Neuron (in vitro differentiated cells): ENCODE measurements around the gene CADPS2.

Experiments
- H2AFZ ChIP-seq: one replicate; pipeline ENCODE4 v1.6.1; 2013; ENCODE audit warnings: low read depth, mild to moderate bottlenecking, inconsistent platforms, low read length, moderate library complexity
- H3K27me3 ChIP-seq: one replicate; pipeline ENCODE4 v1.6.1; 2013; ENCODE audit warnings: low read length; ENCODE audit not compliant: insufficient read depth
- H3K36me3 ChIP-seq: one replicate; pipeline ENCODE4 v1.6.1; 2013; ENCODE audit warnings: low read length; ENCODE audit not compliant: insufficient read depth
- H3K4me1 ChIP-seq: one replicate; pipeline ENCODE4 v1.6.1; 2013; ENCODE audit warnings: low read length; ENCODE audit not compliant: insufficient read depth
- H3K4me3 ChIP-seq: 2 replicates; pipeline ENCODE4 v1.5.1; 2013; ENCODE audit warnings: mild to moderate bottlenecking, low read length, moderate library complexity
- H3K9me3 ChIP-seq: one replicate; pipeline ENCODE4 v1.6.1; 2013; ENCODE audit warnings: low read length

Gene CADPS2

GRCh38 chr7:122403113-122403512 is 483.1 kb downstream of the CADPS2 start:
- H3K4me3 ChIP-seq: no peak overlapping the region
- H3K4me1 ChIP-seq: peaks cover 5% of the 10 kb centered on the region
- H3K27me3 ChIP-seq: no peaks in the 10 kb centered on the region
- no peak overlapping the region for H2AFZ ChIP-seq
- no peaks in the 10 kb centered on the region for H3K9me3 ChIP-seq
- H3K36me3 ChIP-seq: no peaks in the 10 kb centered on the region

- Histone ChIP-seq H3K4me3 (no peak overlapping the region), H2AFZ (no peak overlapping the region), H3K4me1 (peaks cover 5% of the 10 kb centered on the region), H3K36me3 (no peaks in the 10 kb centered on the region), H3K27me3 (no peaks in the 10 kb centered on the region), H3K9me3 (no peaks in the 10 kb centered on the region)
Measured at GRCh38 chr7:122402235-122402634, 484.0 kb downstream of the CADPS2 start.

- Histone ChIP-seq H3K4me3 (no peak overlapping the region), H3K36me3 (no peaks in the 10 kb centered on the region), H3K9me3 (no peaks in the 10 kb centered on the region), H2AFZ (peak overlapping the region; percentile 13), H3K27me3 (no peaks in the 10 kb centered on the region), H3K4me1 (no peaks in the 10 kb centered on the region)
Measured at GRCh38 chr7:122397381-122397780, 488.9 kb downstream of the CADPS2 start.

GRCh38 chr7:122394512-122394911 is 491.7 kb downstream of the CADPS2 start:
- Histone ChIP-seq H3K36me3 (no peaks in the 10 kb centered on the region), H3K4me1 (no peaks in the 10 kb centered on the region), H2AFZ (no peak overlapping the region), H3K9me3 (no peaks in the 10 kb centered on the region), H3K4me3 (no peak overlapping the region), H3K27me3 (no peaks in the 10 kb centered on the region)

- H3K4me1 ChIP-seq: peaks cover 17% of the 10 kb centered on the region
- no peak overlapping the region for H2AFZ ChIP-seq
- no peak overlapping the region for H3K4me3 ChIP-seq
- no peaks in the 10 kb centered on the region for H3K9me3 ChIP-seq
- no peaks in the 10 kb centered on the region for H3K36me3 ChIP-seq
- H3K27me3 ChIP-seq: no peaks in the 10 kb centered on the region
Measured at GRCh38 chr7:122384528-122384927, 501.7 kb downstream of the CADPS2 start.

GRCh38 chr7:122383934-122384333 is 502.3 kb downstream of the CADPS2 start:
- Histone ChIP-seq H3K4me1 (peaks cover 20% of the 10 kb centered on the region), H3K9me3 (no peaks in the 10 kb centered on the region), H2AFZ (no peak overlapping the region), H3K36me3 (no peaks in the 10 kb centered on the region), H3K4me3 (no peak overlapping the region), H3K27me3 (no peaks in the 10 kb centered on the region)

- H3K9me3 ChIP-seq: no peaks in the 10 kb centered on the region
- no peaks in the 10 kb centered on the region for H3K36me3 ChIP-seq
- peaks cover 20% of the 10 kb centered on the region for H3K4me1 ChIP-seq
- H2AFZ ChIP-seq: no peak overlapping the region
- H3K27me3 ChIP-seq: no peaks in the 10 kb centered on the region
- H3K4me3 ChIP-seq: no peak overlapping the region
Measured at GRCh38 chr7:122380992-122381391, 505.3 kb downstream of the CADPS2 start.

GRCh38 chr7:122379491-122379890 is 506.8 kb downstream of the CADPS2 start:
- Histone ChIP-seq H2AFZ (no peak overlapping the region), H3K9me3 (no peaks in the 10 kb centered on the region), H3K4me1 (peaks cover 20% of the 10 kb centered on the region), H3K36me3 (no peaks in the 10 kb centered on the region), H3K4me3 (no peak overlapping the region), H3K27me3 (no peaks in the 10 kb centered on the region)

GRCh38 chr7:122369756-122370155 is 516.5 kb downstream of the CADPS2 start:
- H3K4me1 ChIP-seq: no peaks in the 10 kb centered on the region
- H3K4me3 ChIP-seq: no peak overlapping the region
- H3K27me3 ChIP-seq: no peaks in the 10 kb centered on the region
- no peaks in the 10 kb centered on the region for H3K36me3 ChIP-seq
- H2AFZ ChIP-seq: no peak overlapping the region
- H3K9me3 ChIP-seq: no peaks in the 10 kb centered on the region

GRCh38 chr7:122364761-122365280 is 521.4 kb downstream of the CADPS2 start:
- Histone ChIP-seq H3K4me3 (no peak overlapping the region), H3K4me1 (no peaks in the 10 kb centered on the region)

GRCh38 chr7:122363144-122363543 is 523.1 kb downstream of the CADPS2 start:
- H3K27me3 ChIP-seq: no peaks in the 10 kb centered on the region
- H3K9me3 ChIP-seq: no peaks in the 10 kb centered on the region
- H3K4me1 ChIP-seq: no peaks in the 10 kb centered on the region
- H2AFZ ChIP-seq: no peak overlapping the region
- no peak overlapping the region for H3K4me3 ChIP-seq
- no peaks in the 10 kb centered on the region for H3K36me3 ChIP-seq

More at GRCh38 chr7:122364761-122365280, 521.4 kb downstream of the CADPS2 start:
- H2AFZ ChIP-seq: no peak overlapping the region
- no peaks in the 10 kb centered on the region for H3K9me3 ChIP-seq
- no peaks in the 10 kb centered on the region for H3K27me3 ChIP-seq
- H3K36me3 ChIP-seq: no peaks in the 10 kb centered on the region

GRCh38 chr7:122362473-122362872 is 523.8 kb downstream of the CADPS2 start:
- no peaks in the 10 kb centered on the region for H3K36me3 ChIP-seq
- H2AFZ ChIP-seq: no peak overlapping the region
- H3K27me3 ChIP-seq: no peaks in the 10 kb centered on the region
- H3K4me1 ChIP-seq: no peaks in the 10 kb centered on the region
- no peaks in the 10 kb centered on the region for H3K9me3 ChIP-seq
- H3K4me3 ChIP-seq: no peak overlapping the region

- Histone ChIP-seq H3K4me1 (no peaks in the 10 kb centered on the region), H3K36me3 (no peaks in the 10 kb centered on the region), H3K9me3 (no peaks in the 10 kb centered on the region), H2AFZ (no peak overlapping the region), H3K4me3 (no peak overlapping the region), H3K27me3 (no peaks in the 10 kb centered on the region)
Measured at GRCh38 chr7:122354656-122355055, 531.6 kb downstream of the CADPS2 start.

- H3K4me1 ChIP-seq: no peaks in the 10 kb centered on the region
- H3K27me3 ChIP-seq: no peaks in the 10 kb centered on the region
- no peaks in the 10 kb centered on the region for H3K9me3 ChIP-seq
- H3K36me3 ChIP-seq: no peaks in the 10 kb centered on the region
- no peak overlapping the region for H2AFZ ChIP-seq
- H3K4me3 ChIP-seq: no peak overlapping the region
Measured at GRCh38 chr7:122352454-122352853, 533.8 kb downstream of the CADPS2 start.
